HG03095 (cell line): ENCODE data around the gene GPATCH8.

ENCODE experiments used
- ATAC-seq: cut with Tn5 transposase; IDR thresholded peaks from one replicate; pipeline ENCODE4 v1.9.1; 2021; ENCODE audit warnings: moderate library complexity; ENCODE audit not compliant: unreplicated experiment

The GPATCH8 gene

DNA sequence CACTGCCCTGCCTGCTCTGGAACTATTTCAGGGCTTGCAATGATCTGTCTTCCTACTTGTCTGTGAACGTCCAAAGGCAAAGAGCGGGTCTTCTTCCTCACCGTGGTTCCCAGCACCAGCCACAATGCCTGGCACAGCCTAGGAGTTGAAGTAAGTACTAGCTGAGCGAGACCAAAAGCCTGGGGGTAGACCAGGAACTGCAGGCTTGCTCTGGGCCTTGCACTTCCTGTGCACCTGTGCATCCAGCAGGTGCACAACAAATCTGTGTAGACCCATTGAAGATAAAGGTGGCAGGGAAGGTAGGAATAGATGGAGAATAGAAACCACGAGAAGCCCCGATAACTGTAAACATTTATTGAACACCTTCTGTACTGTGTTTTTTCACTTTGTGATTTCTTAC, 144.2 kb downstream of the GPATCH8 start:
- no peak for ATAC-seq

DNA sequence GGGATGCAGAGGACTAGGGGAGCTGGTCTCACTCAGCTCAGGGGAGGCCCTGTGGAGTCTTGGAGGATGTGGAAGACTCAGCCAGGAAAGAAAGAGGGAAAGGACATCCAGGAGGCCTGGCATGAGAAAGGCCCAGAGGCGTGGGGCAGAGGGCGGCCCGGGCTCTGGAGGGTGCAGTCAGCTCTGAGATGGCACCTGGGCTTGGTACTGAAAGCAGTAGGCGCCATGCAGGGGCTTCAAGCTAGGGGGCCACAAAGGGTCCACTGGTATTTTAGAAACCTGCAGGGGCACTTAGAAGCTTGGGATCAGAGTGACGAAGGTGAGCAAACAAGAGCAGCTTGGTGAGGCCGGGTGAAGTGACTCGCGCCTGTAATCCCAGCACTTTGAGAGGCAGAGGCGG, 145.1 kb downstream of the GPATCH8 start:
- no peak for ATAC-seq

DNA sequence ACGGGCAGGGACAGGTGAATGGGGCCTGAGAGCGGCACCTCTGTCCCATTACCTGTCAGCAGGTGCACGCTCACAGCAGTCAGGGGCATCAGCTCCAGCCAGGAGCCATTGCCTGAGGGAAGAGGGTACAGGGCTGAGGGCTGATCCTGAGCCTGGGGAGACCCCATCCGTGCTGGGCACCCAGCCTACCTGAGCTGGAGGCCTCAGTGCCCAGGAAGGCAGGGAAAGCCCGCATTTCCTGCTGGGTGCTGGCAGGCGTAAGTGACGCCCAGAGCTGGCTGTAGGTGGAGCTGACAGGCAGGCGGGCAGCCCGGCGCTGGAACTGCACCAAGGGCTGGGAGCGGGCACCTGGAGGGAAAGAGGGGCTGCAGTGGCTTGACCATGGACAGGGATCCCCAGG, 147.0 kb downstream of the GPATCH8 start:
- ATAC-seq: no peak

DNA sequence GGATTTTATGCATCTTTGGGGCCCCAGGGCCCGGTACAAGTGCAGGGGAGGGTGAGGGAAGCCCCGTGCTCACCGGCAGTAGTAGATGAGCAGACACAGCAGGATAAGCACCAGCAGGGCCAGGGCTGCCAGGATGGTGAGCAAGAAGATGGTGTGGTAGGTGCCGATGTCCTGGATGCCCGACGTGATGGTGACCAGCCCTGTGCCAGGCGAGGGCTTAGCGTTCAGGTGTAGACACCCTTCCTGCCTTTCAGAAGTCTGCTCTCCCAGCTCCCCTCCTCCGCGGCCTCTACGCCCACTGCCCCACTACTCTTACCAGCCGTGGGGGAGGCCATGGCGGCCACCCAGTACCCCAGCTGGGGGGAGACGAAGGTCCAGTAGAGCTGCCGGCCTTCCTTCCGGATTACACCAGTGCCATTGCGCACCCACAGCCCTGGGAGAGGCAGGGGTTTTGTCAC, 147.5 kb downstream of the GPATCH8 start:
- ATAC-seq: no peak

DNA sequence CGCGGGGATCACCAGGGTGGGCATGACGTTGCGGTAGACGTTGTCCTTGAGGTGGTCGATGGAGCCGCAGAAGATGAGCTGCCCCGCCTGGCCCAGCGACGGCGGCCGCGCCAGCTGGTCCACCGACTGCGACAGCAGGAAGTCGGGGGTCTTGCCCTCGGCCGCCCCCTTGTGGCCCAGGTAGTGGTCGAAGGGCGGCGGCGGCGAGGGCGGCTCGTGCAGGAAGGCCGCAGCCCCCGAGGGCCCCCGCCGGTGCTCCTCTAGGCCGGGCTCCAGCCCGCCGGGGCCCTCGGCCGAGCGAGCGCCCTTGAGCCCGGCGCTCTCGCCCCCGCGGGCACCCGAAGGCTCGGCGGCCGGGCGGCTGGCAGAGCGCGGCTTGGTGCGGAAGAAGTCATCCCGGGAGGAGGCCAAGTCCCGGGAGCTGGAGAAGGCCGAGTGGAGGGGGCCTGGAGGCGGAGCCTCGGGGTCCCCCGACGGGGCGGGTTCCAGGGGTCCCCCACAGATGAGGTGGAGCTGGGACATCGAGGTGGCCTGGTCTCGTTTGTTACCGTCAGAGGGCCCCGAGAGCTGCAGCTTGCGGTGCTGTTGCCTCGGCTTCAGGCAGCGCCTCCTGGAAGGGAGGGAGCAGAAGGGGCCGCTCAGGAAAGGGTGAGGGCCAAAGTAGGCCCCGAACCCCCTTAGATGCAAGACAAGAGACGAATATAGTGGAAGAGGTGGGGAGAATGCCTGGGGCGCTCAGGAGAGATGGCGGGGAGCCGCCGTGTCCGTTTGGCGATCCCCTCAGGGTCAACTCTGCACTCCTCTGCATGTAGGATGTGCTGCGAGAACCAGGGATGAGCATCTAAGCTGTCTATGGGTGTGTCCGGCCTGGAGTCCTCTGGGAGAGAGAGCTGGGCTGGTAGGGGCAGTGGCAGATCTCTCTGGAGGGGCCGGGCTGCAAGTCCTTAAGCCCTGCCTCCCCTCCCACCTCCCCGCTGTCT, 148.3 kb downstream of the GPATCH8 start:
- ATAC-seq: no peak

DNA sequence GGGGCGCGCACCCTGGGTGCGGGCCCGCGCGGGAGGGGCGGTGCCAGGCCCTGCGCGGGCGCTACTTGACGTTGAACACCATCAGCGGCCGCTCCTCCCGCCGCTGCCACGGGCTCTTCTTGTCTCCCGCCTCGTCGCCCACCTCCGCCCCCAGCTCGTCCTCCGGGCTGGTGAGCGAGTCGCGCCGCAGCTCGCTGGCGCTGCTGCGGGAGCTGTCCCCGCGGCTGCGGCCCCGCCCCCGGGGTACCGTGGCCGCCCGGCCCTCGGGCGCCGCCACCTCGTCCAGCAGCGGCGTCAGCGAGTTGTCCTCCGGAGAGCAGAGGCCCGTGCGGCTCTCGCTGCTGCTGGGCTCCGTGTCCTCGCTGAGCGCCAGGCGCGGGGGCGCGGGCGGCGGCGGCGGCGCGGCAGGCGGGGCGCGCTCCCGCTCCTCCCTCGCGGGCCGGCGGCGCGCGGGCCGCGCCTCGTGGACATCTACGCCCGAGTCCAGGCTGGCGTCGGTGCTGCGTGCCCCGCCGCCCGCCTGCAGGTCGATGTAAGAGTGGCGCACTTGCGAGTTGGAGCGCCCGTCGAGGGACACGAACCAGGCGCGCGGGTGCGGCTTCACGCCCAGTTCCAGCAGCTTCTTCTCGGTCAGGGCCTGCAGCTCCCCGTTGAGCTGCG, 149.4 kb downstream of the GPATCH8 start:
- no peak for ATAC-seq

DNA sequence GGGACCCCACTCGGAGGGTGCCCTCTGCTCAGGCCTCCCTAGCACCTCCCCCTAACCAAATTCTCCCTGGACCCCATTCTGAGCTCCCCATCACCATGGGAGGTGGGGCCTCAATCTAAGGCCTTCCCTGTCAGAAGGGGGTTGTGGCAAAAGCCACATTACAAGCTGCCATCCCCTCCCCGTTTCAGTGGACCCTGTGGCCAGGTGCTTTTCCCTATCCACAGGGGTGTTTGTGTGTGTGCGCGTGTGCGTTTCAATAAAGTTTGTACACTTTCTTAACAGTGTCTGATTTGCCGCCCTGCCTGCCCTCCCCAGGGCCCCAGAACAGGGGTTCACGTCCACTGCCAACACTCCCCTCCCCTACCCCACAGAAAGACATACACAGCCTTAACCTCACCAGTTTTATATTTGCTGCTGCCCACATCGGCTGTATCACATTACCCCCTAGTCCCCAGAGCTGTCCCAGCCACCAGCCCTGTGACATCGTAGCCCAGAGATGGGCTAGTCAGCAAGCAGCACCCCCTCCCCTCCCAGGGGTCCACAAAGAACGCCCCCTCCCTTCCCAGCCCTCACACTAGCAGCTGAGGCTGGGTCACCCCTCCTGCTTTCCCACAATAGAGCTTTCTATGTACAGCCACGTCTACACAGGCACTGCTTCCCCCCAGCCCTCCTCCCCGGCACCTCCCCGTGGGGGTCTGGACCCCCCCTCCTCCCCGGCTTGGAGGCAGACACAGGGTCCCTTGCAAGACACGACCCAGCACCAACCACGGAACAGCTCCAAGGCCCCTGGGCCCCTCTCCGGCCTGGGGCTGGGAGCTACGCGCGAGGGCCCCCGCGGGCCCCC, 150.2 kb downstream of the GPATCH8 start:
- ATAC-seq: no peak

DNA sequence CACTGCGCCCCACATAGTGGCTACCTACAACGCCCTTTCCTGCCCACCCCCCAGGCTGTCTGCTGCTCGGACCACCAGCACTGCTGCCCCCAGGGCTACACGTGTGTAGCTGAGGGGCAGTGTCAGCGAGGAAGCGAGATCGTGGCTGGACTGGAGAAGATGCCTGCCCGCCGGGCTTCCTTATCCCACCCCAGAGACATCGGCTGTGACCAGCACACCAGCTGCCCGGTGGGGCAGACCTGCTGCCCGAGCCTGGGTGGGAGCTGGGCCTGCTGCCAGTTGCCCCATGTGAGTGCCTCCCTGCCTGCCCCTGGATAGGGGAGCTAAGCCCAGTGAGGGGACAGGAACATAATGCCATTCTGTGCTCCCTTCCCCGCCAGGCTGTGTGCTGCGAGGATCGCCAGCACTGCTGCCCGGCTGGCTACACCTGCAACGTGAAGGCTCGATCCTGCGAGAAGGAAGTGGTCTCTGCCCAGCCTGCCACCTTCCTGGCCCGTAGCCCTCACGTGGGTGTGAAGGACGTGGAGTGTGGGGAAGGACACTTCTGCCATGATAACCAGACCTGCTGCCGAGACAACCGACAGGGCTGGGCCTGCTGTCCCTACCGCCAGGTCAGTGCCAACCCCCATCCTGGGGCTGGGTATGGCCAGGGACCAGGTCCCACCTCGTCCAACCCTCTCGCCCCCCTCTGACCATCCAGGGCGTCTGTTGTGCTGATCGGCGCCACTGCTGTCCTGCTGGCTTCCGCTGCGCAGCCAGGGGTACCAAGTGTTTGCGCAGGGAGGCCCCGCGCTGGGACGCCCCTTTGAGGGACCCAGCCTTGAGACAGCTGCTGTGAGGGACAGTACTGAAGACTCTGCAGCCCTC, 151.0 kb downstream of the GPATCH8 start:
- no peak for ATAC-seq

DNA sequence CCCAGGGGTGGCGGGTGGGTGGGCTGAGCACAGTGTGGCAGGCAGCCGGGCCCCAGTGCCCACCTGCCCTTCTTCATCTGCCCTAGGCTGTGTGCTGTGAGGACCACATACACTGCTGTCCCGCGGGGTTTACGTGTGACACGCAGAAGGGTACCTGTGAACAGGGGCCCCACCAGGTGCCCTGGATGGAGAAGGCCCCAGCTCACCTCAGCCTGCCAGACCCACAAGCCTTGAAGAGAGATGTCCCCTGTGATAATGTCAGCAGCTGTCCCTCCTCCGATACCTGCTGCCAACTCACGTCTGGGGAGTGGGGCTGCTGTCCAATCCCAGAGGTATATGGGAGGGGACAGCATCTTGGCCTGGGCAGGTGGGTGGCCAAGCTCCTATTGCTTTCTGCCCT, 151.7 kb downstream of the GPATCH8 start:
- ATAC-seq: no peak

DNA sequence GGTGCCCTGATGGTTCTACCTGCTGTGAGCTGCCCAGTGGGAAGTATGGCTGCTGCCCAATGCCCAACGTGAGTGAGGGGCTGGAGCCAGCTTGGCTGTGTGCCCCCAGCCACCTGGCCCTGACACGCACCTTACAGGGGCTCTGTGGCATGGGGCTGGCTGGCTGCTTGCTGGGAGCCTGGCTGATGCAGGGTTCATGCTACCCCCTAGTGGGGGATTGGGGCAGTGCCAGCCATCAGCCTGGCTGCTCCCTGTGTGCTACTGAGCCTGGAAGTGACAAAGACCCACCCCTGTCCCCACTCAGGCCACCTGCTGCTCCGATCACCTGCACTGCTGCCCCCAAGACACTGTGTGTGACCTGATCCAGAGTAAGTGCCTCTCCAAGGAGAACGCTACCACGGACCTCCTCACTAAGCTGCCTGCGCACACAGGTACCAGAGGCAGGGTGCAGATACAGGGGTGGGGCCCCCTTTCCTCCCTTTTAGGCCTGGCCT, 152.4 kb downstream of the GPATCH8 start:
- no peak for ATAC-seq

DNA sequence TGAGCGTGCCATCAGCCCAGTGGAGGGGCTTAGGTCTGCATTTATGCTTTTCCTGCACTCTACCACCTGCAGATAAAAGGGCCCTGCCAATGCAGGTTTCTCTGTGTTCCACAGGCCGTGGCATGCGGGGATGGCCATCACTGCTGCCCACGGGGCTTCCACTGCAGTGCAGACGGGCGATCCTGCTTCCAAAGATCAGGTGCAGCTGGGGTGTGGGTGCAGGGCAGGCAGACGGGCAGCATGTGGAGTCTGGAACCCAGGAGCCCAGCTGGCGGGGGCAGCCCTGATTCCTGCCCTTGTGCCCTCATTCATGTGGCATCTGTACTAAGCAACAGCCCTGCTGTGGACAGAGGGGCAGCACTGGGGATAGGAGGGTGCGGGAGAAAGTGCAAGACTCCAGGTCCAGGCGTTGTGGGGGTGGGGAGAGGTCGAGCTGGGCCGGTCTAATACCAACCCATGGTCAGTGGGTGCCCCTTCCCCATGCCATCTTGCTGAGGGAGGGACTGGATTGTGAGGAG, 153.6 kb downstream of the GPATCH8 start:
- ATAC-seq: no peak

DNA sequence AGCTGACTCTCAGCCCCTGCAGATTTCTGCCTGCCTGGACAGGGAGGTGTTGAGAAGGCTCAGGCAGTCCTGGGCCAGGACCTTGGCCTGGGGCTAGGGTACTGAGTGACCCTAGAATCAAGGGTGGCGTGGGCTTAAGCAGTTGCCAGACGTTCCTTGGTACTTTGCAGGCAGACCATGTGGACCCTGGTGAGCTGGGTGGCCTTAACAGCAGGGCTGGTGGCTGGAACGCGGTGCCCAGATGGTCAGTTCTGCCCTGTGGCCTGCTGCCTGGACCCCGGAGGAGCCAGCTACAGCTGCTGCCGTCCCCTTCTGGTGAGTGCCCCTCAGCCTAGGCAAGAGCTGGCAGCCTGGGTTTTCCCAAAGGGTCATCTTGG, 154.2 kb downstream of the GPATCH8 start:
- ATAC-seq: no peak

DNA sequence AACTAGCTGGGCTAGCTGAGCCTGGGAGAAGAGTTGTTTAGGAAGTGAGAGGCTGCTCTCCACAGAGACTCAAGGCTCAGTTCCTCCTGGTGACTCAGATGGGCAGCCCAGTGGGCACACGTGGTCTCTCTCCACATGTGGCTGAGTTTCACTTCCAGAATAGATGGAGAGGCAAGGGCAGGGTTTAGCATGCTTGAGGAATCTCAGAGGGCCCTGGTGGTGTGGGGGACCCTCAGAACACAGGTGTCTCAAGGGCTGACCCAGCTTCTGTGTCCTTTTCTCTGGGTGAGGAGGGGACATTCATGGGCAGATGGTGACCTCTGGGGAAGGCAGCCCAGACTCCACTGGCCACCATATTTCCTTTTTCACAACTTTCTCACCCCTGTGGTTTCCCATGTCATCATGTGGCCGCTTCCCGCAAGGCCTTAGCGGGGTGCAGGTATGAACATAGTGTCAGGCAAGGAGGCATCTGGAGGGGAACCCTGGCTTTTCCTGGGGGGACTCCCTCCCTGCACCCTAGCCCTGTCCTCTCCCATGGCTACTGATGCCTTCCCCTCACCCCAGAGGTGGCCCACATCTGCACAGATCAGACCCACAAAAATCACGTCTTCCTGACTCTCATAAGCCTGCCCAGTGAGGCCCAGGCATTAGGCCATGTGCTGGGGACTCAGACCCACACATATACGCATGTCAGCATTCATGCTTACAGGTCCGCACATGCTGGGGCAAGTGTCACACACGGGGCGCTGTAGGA, 154.8 kb downstream of the GPATCH8 start:
- peak; percentile 38 for ATAC-seq
